GM18505 (cell line): ENCODE data around the gene RELCH.
"Not testable (repeated sequence)": the region's sequence is repeated elsewhere in the genome, so short reads cannot be mapped to it uniquely, and the experiment has no call there.

ENCODE experiments used
- ATAC-seq: cut with Tn5 transposase; IDR thresholded peaks from one replicate; pipeline ENCODE4 v1.9.1; 2021; ENCODE audit not compliant: unreplicated experiment
- POLR2A ChIP-seq: IDR thresholded peaks from 4 replicates; pipeline ENCODE4 v1.6.1; 2011; ENCODE audit warnings: borderline replicate concordance; ENCODE audit not compliant: insufficient read depth, insufficient read length; ENCODE audit errors: extremely low read depth

The RELCH gene, protein sequence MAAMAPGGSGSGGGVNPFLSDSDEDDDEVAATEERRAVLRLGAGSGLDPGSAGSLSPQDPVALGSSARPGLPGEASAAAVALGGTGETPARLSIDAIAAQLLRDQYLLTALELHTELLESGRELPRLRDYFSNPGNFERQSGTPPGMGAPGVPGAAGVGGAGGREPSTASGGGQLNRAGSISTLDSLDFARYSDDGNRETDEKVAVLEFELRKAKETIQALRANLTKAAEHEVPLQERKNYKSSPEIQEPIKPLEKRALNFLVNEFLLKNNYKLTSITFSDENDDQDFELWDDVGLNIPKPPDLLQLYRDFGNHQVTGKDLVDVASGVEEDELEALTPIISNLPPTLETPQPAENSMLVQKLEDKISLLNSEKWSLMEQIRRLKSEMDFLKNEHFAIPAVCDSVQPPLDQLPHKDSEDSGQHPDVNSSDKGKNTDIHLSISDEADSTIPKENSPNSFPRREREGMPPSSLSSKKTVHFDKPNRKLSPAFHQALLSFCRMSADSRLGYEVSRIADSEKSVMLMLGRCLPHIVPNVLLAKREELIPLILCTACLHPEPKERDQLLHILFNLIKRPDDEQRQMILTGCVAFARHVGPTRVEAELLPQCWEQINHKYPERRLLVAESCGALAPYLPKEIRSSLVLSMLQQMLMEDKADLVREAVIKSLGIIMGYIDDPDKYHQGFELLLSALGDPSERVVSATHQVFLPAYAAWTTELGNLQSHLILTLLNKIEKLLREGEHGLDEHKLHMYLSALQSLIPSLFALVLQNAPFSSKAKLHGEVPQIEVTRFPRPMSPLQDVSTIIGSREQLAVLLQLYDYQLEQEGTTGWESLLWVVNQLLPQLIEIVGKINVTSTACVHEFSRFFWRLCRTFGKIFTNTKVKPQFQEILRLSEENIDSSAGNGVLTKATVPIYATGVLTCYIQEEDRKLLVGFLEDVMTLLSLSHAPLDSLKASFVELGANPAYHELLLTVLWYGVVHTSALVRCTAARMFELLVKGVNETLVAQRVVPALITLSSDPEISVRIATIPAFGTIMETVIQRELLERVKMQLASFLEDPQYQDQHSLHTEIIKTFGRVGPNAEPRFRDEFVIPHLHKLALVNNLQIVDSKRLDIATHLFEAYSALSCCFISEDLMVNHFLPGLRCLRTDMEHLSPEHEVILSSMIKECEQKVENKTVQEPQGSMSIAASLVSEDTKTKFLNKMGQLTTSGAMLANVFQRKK

DNA sequence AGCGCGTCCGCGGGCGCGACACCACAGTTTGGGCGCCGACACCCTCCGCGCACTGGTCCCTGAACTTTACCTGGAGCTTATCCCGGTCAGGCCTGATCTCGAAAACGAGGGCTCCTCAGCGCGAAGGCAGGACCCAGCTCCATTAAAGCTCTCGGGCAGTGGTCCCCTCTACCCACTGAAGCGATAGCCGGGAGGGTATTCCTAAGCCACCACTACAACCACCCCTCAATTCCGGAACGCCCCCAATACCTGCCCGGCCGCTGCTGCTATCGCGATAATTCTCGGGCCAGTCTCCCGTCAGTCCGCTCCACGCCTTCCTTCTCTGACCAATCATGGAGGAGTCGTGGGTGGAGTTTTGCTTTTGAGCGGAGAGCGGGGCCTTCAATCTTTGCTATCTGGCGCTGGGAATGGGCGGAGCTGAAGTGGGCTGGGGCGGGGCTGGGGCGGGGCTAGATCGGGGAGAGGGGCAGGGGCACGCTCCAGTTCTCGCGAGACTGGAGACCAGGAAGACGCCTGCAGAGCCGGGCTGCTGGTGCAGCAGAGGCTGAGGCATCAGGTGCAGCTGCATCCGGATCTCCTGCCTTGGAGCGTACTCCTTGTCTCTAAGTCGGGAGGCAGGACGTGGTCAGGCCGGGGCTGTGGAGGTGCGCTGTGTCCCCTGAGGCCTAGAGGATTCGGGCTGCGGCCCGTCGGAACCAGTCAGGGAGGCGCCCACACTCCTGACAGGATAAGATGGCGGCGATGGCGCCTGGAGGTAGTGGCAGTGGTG lies at the start of gene RELCH, which contains the start of gene PIGN:
Gene RELCH, plus strand, starts transcription at position 482 of the 769 bp plus-strand sequence. Its CDS starts 251 bp downstream, at position 733.
Gene PIGN, minus strand, starts transcription at position 283 of the 769 bp plus-strand sequence. CDS start 25,703 bp downstream, outside the sequence.
- peak; percentile 90 for ATAC-seq
- peak; percentile 97 for TF ChIP-seq POLR2A

DNA sequence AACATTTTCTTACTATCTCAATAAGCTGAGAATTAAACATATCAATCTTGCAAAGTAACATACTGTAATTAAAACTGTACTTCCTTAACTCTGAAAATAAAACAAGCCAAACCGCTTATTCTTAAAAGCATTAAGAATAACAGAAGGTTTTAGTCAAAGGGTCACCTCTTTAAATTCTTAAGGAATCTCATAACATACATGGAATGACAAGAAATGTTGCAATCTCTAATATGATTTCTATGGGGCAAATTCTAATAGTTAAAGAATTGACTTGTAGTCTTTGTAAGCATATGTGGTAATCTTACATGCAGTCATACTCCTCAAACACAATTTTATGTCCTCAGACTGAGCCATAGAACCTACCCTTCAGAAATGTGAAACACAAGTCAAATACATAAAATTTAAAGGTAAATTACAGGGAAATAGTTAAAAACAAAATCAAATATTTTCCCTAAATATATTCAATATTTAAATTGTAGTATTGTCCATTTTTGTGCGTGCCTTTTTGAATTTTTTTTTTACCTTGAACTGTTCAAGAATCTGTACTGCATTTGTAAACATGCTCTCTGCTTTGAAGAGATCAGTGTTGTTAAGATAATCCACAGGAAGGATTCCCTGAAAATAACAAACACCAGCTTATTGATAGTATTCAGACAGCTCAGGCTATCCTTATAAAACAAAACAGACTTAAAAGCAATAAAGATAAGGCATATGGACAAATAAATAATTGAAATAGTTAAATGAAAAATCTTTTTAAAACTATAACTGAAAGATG lies 48.4 kb upstream of the RELCH start:
- ATAC-seq, result no peak
- TF ChIP-seq POLR2A, result no peak

DNA sequence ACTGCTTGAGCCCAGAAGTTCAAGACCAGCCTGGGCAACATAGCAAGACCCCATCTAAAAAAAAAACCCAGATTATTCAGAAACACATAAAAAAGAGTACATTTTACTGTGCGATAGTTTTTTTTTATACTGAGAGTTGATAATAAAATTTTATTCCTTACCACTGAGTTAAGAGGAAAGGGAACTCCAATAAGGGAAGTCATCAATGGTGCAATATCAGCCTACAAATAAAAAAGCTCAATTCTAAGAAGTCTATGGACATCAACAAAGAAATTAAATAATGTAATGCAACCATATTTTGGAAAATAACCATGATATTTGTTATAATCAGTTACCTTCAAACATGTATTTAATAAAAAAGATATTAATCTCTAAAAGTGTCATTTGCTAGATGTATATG lies 46.8 kb upstream of the RELCH start:
- no peak for ATAC-seq
- no peak for TF ChIP-seq POLR2A

DNA sequence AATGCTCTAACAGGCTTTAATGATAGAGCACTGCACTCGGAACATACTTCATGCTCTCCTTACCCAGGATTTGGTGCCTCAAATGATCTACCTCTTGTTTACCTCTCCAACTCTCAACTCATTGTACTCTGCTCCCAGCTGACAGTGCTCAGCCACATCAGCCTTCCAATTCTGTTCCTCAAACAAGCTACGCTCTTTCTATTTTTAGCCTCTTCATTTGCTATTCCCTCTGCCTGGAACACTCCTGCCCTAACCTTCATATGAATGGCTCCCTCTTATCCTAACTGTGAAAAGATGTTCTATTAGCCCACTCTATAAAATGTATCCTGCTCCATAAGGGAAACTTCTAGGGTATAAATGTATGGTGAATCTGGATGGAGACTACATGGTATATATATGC lies 42.7 kb upstream of the RELCH start:
- ATAC-seq, result no peak
- TF ChIP-seq POLR2A, result no peak

DNA sequence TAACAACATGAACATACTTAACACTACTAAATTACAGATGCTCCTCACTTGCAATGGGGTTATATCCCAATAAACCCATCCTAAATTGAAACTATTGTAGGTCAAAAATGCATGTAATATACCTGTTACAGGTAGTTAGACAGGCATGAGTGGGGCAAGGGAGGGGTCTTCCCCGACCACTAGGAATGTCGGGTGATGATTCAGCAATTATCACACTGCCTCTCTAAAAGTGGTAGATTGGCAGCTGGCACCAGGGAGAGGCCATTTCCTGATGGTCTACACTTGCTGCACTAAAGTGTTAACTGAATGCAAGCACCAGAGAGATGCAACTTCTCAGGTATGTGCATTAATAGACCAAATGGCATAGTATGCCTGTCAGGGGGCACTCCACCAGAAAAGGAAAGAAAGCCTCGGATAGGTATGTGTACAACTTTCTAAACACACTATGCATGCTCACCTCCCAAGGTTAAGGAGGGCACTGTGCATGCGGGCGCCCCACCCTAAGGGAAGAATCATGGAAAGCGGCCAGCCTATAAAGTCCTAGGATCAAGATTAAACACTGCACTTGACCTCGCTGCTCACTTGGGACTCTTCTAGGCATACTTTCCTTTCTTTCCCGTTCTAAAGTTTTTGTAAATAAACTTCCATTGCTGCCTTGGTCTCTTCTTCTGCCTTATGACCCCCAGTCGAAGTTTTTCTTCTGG lies 35.8 kb upstream of the RELCH start:
- no peak for ATAC-seq
- TF ChIP-seq POLR2A, result no peak

DNA sequence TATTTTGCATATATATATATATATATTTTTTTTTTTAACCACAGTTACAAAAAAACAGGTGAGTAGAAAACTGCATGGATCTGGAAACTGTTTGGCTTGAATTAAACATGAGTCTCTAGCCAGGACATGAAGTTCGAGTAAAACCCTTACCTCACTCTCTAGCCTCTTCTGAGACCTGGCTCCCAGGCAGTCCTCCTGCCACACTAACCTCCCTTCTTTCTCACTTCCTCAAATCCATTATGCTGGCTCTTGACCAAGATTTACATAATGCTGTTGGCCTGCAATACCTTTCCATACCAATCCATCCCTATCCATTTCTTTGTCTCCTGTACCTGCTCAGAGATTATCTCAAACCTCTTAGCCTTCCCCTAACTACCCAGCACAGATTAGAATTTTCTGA lies 34.2 kb upstream of the RELCH start:
- TF ChIP-seq POLR2A, result no peak
- ATAC-seq, result peak; percentile 69

DNA sequence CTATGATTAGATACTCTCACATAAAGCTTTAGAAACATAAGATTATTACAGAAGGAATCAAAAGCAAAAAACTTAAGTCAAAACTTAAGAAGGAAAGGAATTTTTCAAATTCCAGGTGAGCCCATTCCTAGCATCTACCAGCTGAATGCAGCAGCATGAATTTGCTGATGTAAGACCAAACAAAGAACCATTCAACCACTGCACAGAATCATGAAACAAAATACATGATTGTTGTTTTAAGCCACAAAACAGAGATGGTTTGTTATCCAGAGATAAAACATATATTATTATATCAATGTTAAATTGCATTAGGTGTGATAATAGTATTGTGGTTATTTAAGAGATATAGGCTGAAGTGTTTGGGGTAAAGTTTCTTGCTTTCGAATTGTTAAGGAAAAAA lies 29.2 kb upstream of the RELCH start:
- ATAC-seq, result no peak
- no peak for TF ChIP-seq POLR2A

DNA sequence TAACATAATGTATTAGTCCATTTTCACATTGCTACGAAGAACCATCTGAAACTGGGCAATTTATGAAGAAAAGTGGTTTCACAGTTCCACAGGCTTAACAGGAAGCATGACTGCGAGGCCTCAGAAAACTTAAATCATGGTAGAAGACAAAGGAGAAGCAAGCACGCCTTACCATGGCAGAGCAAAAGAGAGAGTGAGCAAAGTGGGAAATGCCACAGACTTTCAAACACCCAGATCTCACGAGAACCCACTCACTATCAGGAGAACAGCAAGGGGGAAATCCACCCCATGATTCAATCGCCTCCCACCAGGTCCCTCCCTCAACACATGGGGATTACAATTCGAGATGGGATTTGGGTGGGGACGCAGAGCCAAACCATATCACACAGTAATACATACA lies 22.7 kb upstream of the RELCH start:
- no peak for ATAC-seq
- no peak for TF ChIP-seq POLR2A

DNA sequence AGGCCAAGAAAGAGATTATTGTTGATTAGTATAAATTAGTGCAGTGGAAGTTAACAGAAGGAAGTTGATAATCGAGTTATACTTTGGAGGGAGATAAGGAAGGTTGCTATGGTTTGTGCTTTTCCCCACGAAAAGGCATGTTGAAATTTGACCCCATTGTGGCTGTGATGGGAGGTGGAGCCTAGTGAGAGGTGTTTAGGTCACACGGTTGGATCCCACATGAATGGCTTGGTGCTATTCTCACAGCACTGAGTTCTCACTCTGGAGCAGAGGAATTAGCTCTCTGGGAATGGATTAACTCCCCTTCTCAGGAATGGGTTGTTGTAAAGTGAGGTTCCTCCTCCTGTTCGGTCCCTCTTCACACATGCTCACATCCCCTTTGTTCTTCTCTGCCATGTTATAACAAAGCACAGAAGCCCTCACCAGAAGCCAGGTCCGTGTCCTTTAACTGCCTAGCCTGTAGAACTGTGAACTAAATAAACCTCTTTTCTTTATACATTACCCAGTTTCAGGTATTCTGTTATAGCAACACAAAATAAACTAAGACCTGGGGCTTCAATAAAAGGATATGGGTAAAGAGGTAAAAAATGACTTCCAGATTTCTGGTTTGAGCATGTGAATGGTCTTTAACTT lies 22.1 kb upstream of the RELCH start:
- TF ChIP-seq POLR2A, result no peak
- no peak for ATAC-seq

DNA sequence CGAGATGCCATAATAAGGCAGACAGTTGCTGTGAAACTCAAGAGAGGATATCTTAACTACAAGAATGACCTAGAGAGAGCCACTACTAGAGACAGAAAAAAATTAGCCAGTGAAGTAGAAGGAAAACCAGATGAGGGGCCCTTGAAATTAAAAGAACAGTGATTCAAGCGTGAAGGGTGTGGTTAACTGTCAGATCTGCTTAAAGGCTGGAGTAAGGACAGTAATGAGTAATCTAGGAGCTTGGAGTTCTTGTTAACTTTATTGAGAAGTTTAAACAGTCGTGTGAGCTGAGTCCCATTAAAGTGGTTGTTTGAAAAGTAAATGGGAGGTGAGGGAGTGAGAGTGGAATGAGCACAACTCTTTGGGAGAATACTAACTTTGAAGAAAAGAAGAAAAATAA lies 21.5 kb upstream of the RELCH start:
- TF ChIP-seq POLR2A, result no peak
- ATAC-seq, result no peak

DNA sequence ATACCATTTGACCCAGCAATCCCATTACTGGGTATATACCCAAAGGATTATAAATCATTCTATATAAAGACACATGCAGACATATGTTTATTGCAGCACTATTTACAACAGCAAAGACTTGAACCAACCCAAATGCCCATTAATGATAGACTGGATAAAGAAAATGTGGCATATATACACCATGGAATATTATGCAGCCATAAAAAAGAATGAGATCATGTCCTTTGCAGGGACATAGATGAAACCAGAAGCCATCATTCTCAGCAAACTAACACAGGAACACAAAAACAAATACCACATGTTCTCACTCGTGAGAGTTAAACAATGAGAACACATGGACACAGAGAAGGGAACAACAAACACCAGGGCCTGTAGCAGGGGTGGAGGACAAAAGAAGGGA lies 20.5 kb upstream of the RELCH start:
- not testable (repeated sequence) for ATAC-seq
